ENCODE data around the gene ZER1.

The ZER1 gene

GRCh38 chr9:128705051-128705965, 66.4 kb downstream of the ZER1 start:
- TF ChIP-seq CTCF (IDR thresholded peaks at IDR 0.05) = no peak

GRCh38 chr9:128704356-128704670, 67.4 kb downstream of the ZER1 start:
- no peak for TF ChIP-seq CTCF (IDR thresholded peaks at IDR 0.05)

DNA sequence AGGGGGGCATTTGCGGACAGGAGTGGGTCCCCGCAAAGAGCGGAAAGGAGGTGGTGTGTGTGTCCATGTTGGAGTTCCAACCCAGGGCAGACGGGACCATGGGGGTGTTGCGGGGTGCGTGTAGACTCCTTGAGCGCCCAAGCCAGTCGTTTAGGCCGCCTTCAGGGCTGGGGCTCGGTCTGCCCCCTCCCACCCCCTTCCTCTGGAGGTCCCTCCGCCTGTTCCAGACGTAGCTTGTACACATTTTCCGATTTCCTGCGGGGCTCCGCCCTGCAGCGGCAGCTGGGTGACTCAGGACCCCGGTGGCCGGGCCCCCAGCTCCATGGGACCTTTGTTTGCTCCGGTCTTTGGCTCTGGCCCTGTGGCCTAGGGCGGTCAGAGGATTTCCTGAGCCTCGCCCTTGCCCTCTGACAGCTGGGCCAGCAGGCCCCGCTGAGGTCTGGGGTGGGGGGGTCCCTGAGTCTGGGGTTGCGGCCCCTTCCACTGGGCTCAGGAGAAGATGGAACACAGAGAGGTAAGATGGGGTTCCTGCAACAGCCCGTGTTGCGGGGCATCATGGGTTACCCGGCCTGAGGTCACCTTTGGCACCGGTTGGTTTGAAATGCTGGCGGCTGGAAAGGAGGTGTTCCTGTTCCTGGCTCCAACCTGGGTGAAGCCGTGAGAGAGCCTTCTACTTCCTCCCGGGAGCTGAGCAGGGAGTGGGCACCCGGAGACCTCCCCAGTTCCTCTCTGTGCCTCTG, 67.9 kb downstream of the ZER1 start:
- TF ChIP-seq CTCF (IDR thresholded peaks at IDR 0.05) = no peak

DNA sequence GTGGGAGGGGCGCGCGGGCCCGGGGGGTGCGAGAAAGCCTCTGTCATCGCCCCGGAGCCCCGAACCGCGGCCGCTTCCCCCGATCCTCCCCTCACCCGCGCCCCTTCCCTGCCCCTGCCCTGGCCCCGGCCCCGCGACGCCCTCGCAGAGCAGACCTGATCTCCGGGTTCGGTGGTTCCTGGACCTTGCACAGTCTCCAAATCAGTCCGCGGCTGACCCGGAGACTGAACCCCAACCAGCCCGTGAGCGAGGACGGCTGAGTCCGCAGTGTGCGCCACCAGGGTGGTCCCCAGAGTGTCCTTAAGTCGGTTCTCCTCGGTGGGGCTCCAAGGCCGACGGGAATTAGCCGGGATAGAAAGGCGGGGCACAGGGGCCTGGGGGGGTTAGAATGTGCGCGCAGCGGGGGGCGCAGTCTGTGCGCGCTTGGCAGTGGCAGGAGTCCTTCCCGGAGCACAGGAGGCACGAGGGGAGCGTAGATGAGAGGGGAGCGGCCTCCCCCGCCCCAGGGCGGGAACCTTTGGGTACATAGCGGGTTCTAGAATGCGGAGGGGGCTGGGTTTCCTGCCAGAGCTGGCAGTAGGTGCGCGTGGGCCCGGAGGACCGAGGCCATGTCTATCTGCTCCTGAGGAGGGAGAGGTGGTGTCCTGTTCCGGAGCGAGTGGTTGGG, 68.6 kb downstream of the ZER1 start:
- no peak for TF ChIP-seq CTCF (IDR thresholded peaks at IDR 0.05)

DNA sequence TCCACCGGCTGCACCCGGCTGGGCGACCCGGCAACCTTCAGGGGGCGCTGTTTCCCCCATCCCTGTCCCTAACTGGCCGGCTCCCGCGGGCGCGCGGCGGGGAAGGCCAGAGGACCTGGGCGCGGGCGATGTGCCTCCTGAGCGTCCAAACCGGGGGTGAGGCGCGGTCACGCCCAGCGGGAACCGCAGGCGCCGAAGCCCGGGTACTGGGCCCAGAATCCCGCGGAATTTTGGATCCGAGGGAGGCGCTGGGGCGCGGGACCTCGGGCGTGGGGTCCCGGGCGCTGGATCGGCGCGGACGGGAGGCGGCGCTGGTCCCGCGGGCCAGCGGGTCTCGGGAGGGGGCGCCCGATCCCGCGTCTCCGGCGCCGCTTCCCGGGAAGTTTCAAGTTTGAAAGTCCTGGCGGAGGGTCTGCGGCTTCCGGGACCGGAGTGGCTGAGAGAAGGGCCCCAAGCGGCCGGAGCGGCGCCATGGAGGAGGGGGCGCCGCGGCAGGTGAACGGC, 69.2 kb downstream of the ZER1 start, which contains the start of gene PKN3:
TSS of gene PKN3 (plus strand) at position 59 of the 504 bp plus-strand sequence. CDS start at position 472, 413 bp downstream.
- TF ChIP-seq CTCF (IDR thresholded peaks at IDR 0.05) = peak; percentile 92

- no peak for TF ChIP-seq CTCF (IDR thresholded peaks at IDR 0.05)
These were observed 70.4 kb downstream of the ZER1 start for GRCh38 chr9:128701227-128701854.
